Keratinocyte (primary cell): ENCODE measurements around the gene GRPEL2. TPM values are rescaled to one million over a fixed set of nuclear protein-coding genes. Genes with fewer than 3 reads are reported as not detected.

ENCODE experiments used
- DNase-seq: peaks from one replicate; pipeline ENCODE4 v3.0.0-alpha.2; 2011; ENCODE audit warnings: low read depth, missing footprints, low spot score
- FAIRE-seq: peaks from 2 replicates; lab custom pipeline; 2011; peaks lifted over from hg19 to GRCh38; lab: Jason Lieb, UNC
- H2AFZ ChIP-seq: 2 replicates; pipeline ENCODE4 v1.6.0; 2012; ENCODE audit warnings: low read length, control low read depth, inconsistent platforms; ENCODE audit not compliant: control insufficient read depth
- H3K27ac ChIP-seq: 2 replicates; pipeline ENCODE4 v1.5.1; 2011; ENCODE audit warnings: low read length; ENCODE audit not compliant: control insufficient read depth, insufficient read depth
- H3K27me3 ChIP-seq: 3 replicates; pipeline ENCODE4 v1.6.0; 2011; ENCODE audit warnings: low read length; ENCODE audit not compliant: control insufficient read depth, insufficient read depth; ENCODE audit errors: extremely low read depth
- H3K36me3 ChIP-seq, 2 experiments: 2 replicates in 1 of 2; 3 replicates in 1 of 2; pipeline ENCODE4 v1.5.1; 2011; ENCODE audit warnings: low read length in 2 of 2, mild to moderate bottlenecking in 1 of 2; ENCODE audit not compliant: control insufficient read depth in 2 of 2, insufficient read depth in 2 of 2; ENCODE audit errors: extremely low read depth in 1 of 2
- H3K4me1 ChIP-seq: 3 replicates; pipeline ENCODE4 v1.5.1; 2011; ENCODE audit warnings: low read length; ENCODE audit not compliant: control insufficient read depth, insufficient read depth; ENCODE audit errors: extremely low read depth
- H3K4me2 ChIP-seq: 3 replicates; pipeline ENCODE4 v1.6.0; 2011; ENCODE audit warnings: low read depth, low read length; ENCODE audit not compliant: control insufficient read depth, insufficient read depth; ENCODE audit errors: extremely low read depth
- H3K4me3 ChIP-seq, 3 experiments: fragments of 200-600 bp in 1 of 3; sonication (generic) in 1 of 3; 2 replicates in 2 of 3; 3 replicates in 1 of 3; pipeline ENCODE4 v1.5.1; 2011 to 2016; ENCODE audit warnings: low read length in 3 of 3, mild to moderate bottlenecking in 3 of 3, control low read depth in 2 of 3, inconsistent platforms in 1 of 3, low read depth in 1 of 3, mixed read lengths in 1 of 3, mixed run types in 1 of 3, moderate library complexity in 1 of 3; ENCODE audit not compliant: control insufficient read depth in 2 of 3, insufficient read depth in 2 of 3; ENCODE audit errors: extremely low read depth in 1 of 3
- H3K79me2 ChIP-seq: 2 replicates; pipeline ENCODE4 v1.6.0; 2012; ENCODE audit warnings: low read length; ENCODE audit not compliant: control insufficient read depth, insufficient read depth
- H3K9ac ChIP-seq: 3 replicates; pipeline ENCODE4 v1.6.0; 2011; ENCODE audit warnings: low read length; ENCODE audit not compliant: control insufficient read depth, insufficient read depth; ENCODE audit errors: extremely low read depth
- H3K9me1 ChIP-seq: 3 replicates; pipeline ENCODE4 v1.6.0; 2011; ENCODE audit warnings: low read length; ENCODE audit not compliant: control insufficient read depth, insufficient read depth; ENCODE audit errors: extremely low read depth
- H3K9me3 ChIP-seq: 2 replicates; pipeline ENCODE4 v1.5.1; 2012; ENCODE audit warnings: low read depth, low read length; ENCODE audit not compliant: control insufficient read depth
- H4K20me1 ChIP-seq: 3 replicates; pipeline ENCODE4 v1.6.0; 2011; ENCODE audit warnings: low read length; ENCODE audit not compliant: control insufficient read depth, insufficient read depth; ENCODE audit errors: extremely low read depth
- CTCF ChIP-seq, 3 experiments: IDR thresholded peaks in 1 of 3; conservative IDR thresholded peaks in 1 of 3; optimal IDR thresholded peaks in 1 of 3; 2 replicates in 2 of 3; 3 replicates in 1 of 3; pipeline versions ENCODE3 to v1.5.1; 2011; ENCODE audit warnings: low read length in 3 of 3, mild to moderate bottlenecking in 3 of 3, moderate library complexity in 2 of 3, control low read depth in 1 of 3, inconsistent platforms in 1 of 3; ENCODE audit not compliant: insufficient read depth in 2 of 3; ENCODE audit errors: extremely low read depth in 1 of 3
- EZH2 ChIP-seq: IDR thresholded peaks from one replicate; pipeline ENCODE4 v1.6.1; 2012; ENCODE audit warnings: inconsistent platforms, mild to moderate bottlenecking, low read length, moderate library complexity
- dilution Hi-C: fragments of 300-500 bp; cut with MboI; formaldehyde crosslinking; loops from one replicate; pipeline ENCODE4 v1.7.0; 2020; ENCODE audit warnings: low sequenced_read_pairs; ENCODE audit not compliant: extremely low pct_ligation_motif_present
- polyA plus RNA-seq, 5 experiments: library from polyadenylated mRNA; depleted of rRNA in 3 of 5; stranded (reverse) in 3 of 5; stranded (forward) in 1 of 5; unstranded in 1 of 5; fragments of >200 nt; gene quantifications; 1 replicate in 1 of 5; 2 replicates in 3 of 5; 3 replicates in 1 of 5; pipeline versions ENCODE4 v1.2.1 to v1.2.3, GENCODE V29; 2011 to 2012; ENCODE audit warnings: missing spikeins in 2 of 5, low read depth in 1 of 5, low replicate concordance in 1 of 5

The GRPEL2 gene
- polyA plus RNA-seq, 1 donor (not counting 4 experiments of a cell fraction or from before 2014, with no cell fraction given), result 17.5 TPM

GRCh38 chr5:149358294-149358651, 13.0 kb downstream of the GRPEL2 start:
- peaks cover 5% of the 10 kb centered on the region for H3K79me2 ChIP-seq
- peak overlapping the region; percentile 49 to 83 (median 79) for H3K4me3 ChIP-seq
- TF ChIP-seq EZH2 (no peak), CTCF (optimal IDR thresholded peaks at IDR 0.05 in 1 of 3, IDR thresholded peaks at IDR 0.05 in 1 of 3, conservative IDR thresholded peaks at IDR 0.05 in 1 of 3; ENCODE audit: extremely low read depth in 1 of 3, insufficient read depth in 2 of 3, low read length in 3 of 3) (no peak)
- dilution Hi-C loops, result no loop called here
- H3K4me1 ChIP-seq, result peaks cover 7% of the 10 kb centered on the region
- FAIRE-seq (no peak), DNase-seq (no peak)
- no peaks in the 10 kb centered on the region for H4K20me1 ChIP-seq
- no peaks in the 10 kb centered on the region for H3K27me3 ChIP-seq
- H3K36me3 ChIP-seq, result peaks cover 0 to 3% of the 10 kb centered on the region in 2 experiments
- peak overlapping the region; percentile 73 for H3K9ac ChIP-seq
- H3K9me3 ChIP-seq, result no peaks in the 10 kb centered on the region
- H3K27ac ChIP-seq, result peak overlapping the region; percentile 21
- peak overlapping the region; percentile 81 for H2AFZ ChIP-seq
- H3K4me2 ChIP-seq, result peak overlapping the region; percentile 87
- H3K9me1 ChIP-seq, result no peaks in the 10 kb centered on the region

GRCh38 chr5:149358868-149359495, 13.7 kb downstream of the GRPEL2 start:
- FAIRE-seq (no peak), DNase-seq (no peak)
- Histone ChIP-seq H3K36me3 (peaks cover 0 to 3% of the 10 kb centered on the region in 2 experiments), H4K20me1 (no peaks in the 10 kb centered on the region), H2AFZ (no peak overlapping the region), H3K27ac (no peak overlapping the region), H3K4me1 (peaks cover 7% of the 10 kb centered on the region), H3K79me2 (peaks cover 4% of the 10 kb centered on the region), H3K9me1 (no peaks in the 10 kb centered on the region), H3K9ac (no peak overlapping the region), H3K4me3 (no peak overlapping the region), H3K27me3 (no peaks in the 10 kb centered on the region), H3K4me2 (peak overlapping the region; percentile 87), H3K9me3 (no peaks in the 10 kb centered on the region)
- TF ChIP-seq CTCF (optimal IDR thresholded peaks at IDR 0.05 in 1 of 3, IDR thresholded peaks at IDR 0.05 in 1 of 3, conservative IDR thresholded peaks at IDR 0.05 in 1 of 3; ENCODE audit: extremely low read depth in 1 of 3, insufficient read depth in 2 of 3, low read length in 3 of 3) (no peak), EZH2 (no peak)
- dilution Hi-C loops, result no loop called here
